ENCODE data around the gene ARHGAP8. TPM values are rescaled to one million over a fixed set of nuclear protein-coding genes. Genes with fewer than 3 reads are reported as not detected.

Gene ARHGAP8
- total RNA-seq, 2 donors from 2014 or later, result 34.6 to 64.5 TPM

GRCh38 chr22:44706488-44706887, 45.9 kb upstream of the ARHGAP8 start:
- intact Hi-C loops (cut with DNase I), result no loop called here
- Histone ChIP-seq H3K4me3 (no peak overlapping the region), H3K27me3 (replicated peaks; ENCODE audit: insufficient read depth) (no peaks in the 10 kb centered on the region), H3K9me3 (no peaks in the 10 kb centered on the region), H3K27ac (no peak overlapping the region), H3K36me3 (no peaks in the 10 kb centered on the region), H3K4me1 (replicated peaks) (no peaks in the 10 kb centered on the region)
- WGBS, result 78% methylated on average over 7 of the region's 8 CpGs
- TF ChIP-seq POLR2A (IDR thresholded peaks at IDR 0.05) (no peak), CTCF (IDR thresholded peaks at IDR 0.05) (no peak), POLR2AphosphoS5 (IDR thresholded peaks at IDR 0.05) (no peak)
- DNase-seq (ENCODE audit: low spot score), result no peak

DNA sequence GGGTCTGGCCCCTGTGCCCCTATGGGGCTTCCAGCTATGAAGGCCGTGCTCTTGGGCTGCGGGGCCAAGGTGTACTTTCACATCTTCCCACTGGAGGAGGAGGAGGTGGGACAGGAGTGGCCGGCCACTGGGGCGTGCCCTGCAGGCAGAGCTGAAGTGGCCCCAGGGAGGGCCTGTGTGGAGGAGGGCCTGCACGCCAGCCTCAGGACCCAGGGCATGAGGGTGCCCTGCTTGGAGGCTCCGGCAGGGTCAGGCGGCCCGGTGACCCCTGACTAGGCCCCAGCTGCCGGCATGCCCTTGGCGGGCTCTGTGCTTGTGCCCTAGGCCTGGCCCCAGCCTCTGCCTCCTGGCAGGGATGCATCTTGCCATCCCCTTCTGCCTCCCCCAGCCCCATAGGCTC, 45.2 kb upstream of the ARHGAP8 start:
- intact Hi-C loops (cut with DNase I), result no loop called here
- no peaks in the 10 kb centered on the region for H3K9me3 ChIP-seq
- H3K27me3 ChIP-seq (replicated peaks; ENCODE audit: insufficient read depth), result no peaks in the 10 kb centered on the region
- no peak for DNase-seq (ENCODE audit: low spot score)
- no peak overlapping the region for H3K27ac ChIP-seq
- no peak for TF ChIP-seq POLR2AphosphoS5 (IDR thresholded peaks at IDR 0.05)
- no peak for TF ChIP-seq POLR2A (IDR thresholded peaks at IDR 0.05)
- no peak for TF ChIP-seq CTCF (IDR thresholded peaks at IDR 0.05)
- no peaks in the 10 kb centered on the region for H3K36me3 ChIP-seq
- 94% methylated on average over 4 of the region's 10 CpGs for WGBS
- H3K4me1 ChIP-seq (replicated peaks), result no peaks in the 10 kb centered on the region
- no peak overlapping the region for H3K4me3 ChIP-seq

DNA sequence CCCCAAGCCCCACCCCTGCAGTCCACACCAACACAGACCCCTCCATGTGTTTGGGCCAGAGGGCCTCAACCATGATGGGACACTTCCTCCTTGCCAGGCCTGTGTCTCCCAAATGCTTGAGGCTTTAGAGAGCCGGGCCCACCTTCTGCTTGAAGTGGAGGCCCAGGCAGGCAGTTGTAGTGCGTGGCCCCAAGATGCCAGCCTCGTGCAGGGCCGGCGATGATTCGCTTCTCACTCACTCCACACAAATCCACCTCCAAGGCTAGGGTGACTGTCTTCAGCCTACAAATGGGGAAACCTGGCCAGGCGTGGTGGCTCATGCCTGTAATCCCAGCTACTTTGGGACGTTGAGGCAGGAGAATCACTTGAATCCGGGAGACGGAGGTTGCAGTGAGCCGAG, 44.6 kb upstream of the ARHGAP8 start:
- TF ChIP-seq POLR2A (IDR thresholded peaks at IDR 0.05) (no peak), POLR2AphosphoS5 (IDR thresholded peaks at IDR 0.05) (no peak), CTCF (IDR thresholded peaks at IDR 0.05) (no peak)
- Histone ChIP-seq H3K27ac (no peak overlapping the region), H3K9me3 (no peaks in the 10 kb centered on the region), H3K4me1 (replicated peaks) (no peaks in the 10 kb centered on the region), H3K27me3 (replicated peaks; ENCODE audit: insufficient read depth) (no peaks in the 10 kb centered on the region), H3K36me3 (no peaks in the 10 kb centered on the region), H3K4me3 (no peak overlapping the region)
- intact Hi-C loops (cut with DNase I), result no loop called here
- 95% methylated on average over 11 of the region's 11 CpGs for WGBS
- no peak for DNase-seq (ENCODE audit: low spot score)

GRCh38 chr22:44709881-44710392, 42.4 kb upstream of the ARHGAP8 start:
- Histone ChIP-seq H3K4me3 (no peak overlapping the region), H3K4me1 (replicated peaks) (no peaks in the 10 kb centered on the region), H3K27me3 (replicated peaks; ENCODE audit: insufficient read depth) (no peaks in the 10 kb centered on the region), H3K36me3 (no peaks in the 10 kb centered on the region), H3K9me3 (no peaks in the 10 kb centered on the region), H3K27ac (no peak overlapping the region)
- WGBS, result 84% methylated on average over 12 of the region's 12 CpGs
- no peak for TF ChIP-seq CTCF (IDR thresholded peaks at IDR 0.05)
- DNase-seq (ENCODE audit: low spot score), result no peak
- intact Hi-C loops (cut with DNase I), result no loop called here

DNA sequence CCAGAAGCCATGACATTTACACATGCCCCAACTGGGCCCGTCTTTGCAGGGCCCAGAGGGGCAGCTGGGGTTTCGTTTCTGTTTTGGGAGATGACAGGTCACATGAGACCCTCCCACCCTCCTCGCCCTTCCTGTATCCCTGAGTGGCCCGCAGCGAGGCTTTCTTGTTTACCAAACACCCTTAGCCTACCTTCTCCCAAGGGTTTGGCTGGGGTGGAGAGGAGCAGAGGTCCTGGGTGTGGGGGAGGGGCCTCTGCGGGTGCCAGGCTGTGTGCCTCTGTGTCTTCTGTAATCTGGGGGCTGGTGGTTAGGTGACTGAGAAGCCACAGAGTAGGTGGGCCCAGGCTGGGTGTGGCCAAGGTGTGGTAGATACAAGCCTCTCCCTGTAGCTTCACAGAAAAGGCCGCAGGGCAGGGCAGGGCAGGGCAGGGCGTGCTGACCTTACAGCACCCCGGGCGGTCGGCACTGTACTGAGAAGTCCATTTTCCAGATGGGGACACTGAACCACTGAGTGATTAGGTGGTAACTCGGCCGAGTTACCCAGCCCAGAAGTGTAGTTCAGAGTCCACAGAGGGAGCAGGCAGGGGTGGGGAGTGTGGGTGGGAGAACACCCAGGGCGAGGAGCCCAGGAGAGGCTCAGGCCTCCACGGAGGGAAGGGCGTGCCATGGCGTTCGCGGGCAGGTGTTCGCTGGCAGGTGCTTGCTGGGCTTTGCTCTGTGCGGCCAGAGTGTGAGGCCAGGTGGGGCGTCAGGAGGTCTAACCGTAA, 41.7 kb upstream of the ARHGAP8 start:
- 73% methylated on average over 22 of the region's 23 CpGs for WGBS
- Histone ChIP-seq H3K4me1 (replicated peaks) (no peaks in the 10 kb centered on the region), H3K27ac (no peak overlapping the region), H3K36me3 (no peaks in the 10 kb centered on the region), H3K9me3 (no peaks in the 10 kb centered on the region), H3K4me3 (no peak overlapping the region), H3K27me3 (replicated peaks; ENCODE audit: insufficient read depth) (no peaks in the 10 kb centered on the region)
- TF ChIP-seq CTCF (IDR thresholded peaks at IDR 0.05), result no peak
- DNase-seq (ENCODE audit: low spot score), result no peak
- intact Hi-C loops (cut with DNase I), result no loop called here

All from prostate gland (tissue), 2 donors.